DND-41 (cell line): Measurements from ENCODE around the gene LAMA4.

Source experiments
- EZH2 ChIP-seq: IDR thresholded peaks from 3 replicates; pipeline ENCODE4 v1.6.1; 2012; ENCODE audit warnings: borderline replicate concordance, low read depth, mild to moderate bottlenecking, moderate library complexity, low read length, inconsistent platforms; ENCODE audit not compliant: severe bottlenecking
- TF ChIP-seq, protein P1 (sequence below): IDR thresholded peaks from 2 replicates; pipeline ENCODE4 v1.5.1; 2012; ENCODE audit warnings: borderline replicate concordance, low read length, moderate library complexity, mild to moderate bottlenecking; ENCODE audit not compliant: poor library complexity, severe bottlenecking; ENCODE audit errors: extremely low read depth

- TF ChIP-seq, protein P1, sequence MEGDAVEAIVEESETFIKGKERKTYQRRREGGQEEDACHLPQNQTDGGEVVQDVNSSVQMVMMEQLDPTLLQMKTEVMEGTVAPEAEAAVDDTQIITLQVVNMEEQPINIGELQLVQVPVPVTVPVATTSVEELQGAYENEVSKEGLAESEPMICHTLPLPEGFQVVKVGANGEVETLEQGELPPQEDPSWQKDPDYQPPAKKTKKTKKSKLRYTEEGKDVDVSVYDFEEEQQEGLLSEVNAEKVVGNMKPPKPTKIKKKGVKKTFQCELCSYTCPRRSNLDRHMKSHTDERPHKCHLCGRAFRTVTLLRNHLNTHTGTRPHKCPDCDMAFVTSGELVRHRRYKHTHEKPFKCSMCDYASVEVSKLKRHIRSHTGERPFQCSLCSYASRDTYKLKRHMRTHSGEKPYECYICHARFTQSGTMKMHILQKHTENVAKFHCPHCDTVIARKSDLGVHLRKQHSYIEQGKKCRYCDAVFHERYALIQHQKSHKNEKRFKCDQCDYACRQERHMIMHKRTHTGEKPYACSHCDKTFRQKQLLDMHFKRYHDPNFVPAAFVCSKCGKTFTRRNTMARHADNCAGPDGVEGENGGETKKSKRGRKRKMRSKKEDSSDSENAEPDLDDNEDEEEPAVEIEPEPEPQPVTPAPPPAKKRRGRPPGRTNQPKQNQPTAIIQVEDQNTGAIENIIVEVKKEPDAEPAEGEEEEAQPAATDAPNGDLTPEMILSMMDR: no peak
- TF ChIP-seq EZH2: no peak
These were observed 61.2 kb downstream of the LAMA4 start for GRCh38 chr6:112193117-112193516.
